Osteocyte (in vitro differentiated cells): Measurements from ENCODE around the gene SMG9. TPM values are rescaled to one million over a fixed set of nuclear protein-coding genes. Genes with fewer than 3 reads are reported as not detected.

Experiments
- DNase-seq: peaks from one replicate; pipeline ENCODE4 v3.0.0; 2021; ENCODE audit warnings: mixed read lengths; ENCODE audit not compliant: unreplicated experiment; ENCODE audit errors: extremely low spot score
- H3K27ac Mint-ChIP-seq: one replicate; pipeline ENCODE4 v1.8.0; 2021; ENCODE audit warnings: mild to moderate bottlenecking, mixed read lengths; ENCODE audit not compliant: unreplicated experiment
- H3K27me3 Mint-ChIP-seq: one replicate; pipeline ENCODE4 v1.8.0; 2021; ENCODE audit warnings: mixed read lengths; ENCODE audit not compliant: unreplicated experiment
- H3K36me3 Mint-ChIP-seq: one replicate; pipeline ENCODE4 v1.8.0; 2021; ENCODE audit warnings: mixed read lengths; ENCODE audit not compliant: unreplicated experiment
- H3K4me1 Mint-ChIP-seq: one replicate; pipeline ENCODE4 v1.8.0; 2021; ENCODE audit warnings: mixed read lengths; ENCODE audit not compliant: unreplicated experiment
- H3K4me3 Mint-ChIP-seq: one replicate; pipeline ENCODE4 v1.8.0; 2021; ENCODE audit warnings: mild to moderate bottlenecking, moderate library complexity, mixed read lengths; ENCODE audit not compliant: unreplicated experiment
- H3K9me3 Mint-ChIP-seq: one replicate; pipeline ENCODE4 v1.8.0; 2021; ENCODE audit warnings: mixed read lengths; ENCODE audit not compliant: unreplicated experiment
- CTCF ChIP-seq: fragments of 200-600 bp; sonication (generic); IDR thresholded peaks from 2 replicates; pipeline ENCODE4 v1.5.0; 2021; ENCODE audit warnings: antibody characterized with exemption, mild to moderate bottlenecking, moderate library complexity
- total RNA-seq: library from RNA; stranded (reverse); gene quantifications from 2 replicates; pipeline ENCODE4 v1.2.1, GENCODE V29; 2021

SMG9 gene
- total RNA-seq, 1 donor from 2014 or later, result 71.0 TPM

DNA sequence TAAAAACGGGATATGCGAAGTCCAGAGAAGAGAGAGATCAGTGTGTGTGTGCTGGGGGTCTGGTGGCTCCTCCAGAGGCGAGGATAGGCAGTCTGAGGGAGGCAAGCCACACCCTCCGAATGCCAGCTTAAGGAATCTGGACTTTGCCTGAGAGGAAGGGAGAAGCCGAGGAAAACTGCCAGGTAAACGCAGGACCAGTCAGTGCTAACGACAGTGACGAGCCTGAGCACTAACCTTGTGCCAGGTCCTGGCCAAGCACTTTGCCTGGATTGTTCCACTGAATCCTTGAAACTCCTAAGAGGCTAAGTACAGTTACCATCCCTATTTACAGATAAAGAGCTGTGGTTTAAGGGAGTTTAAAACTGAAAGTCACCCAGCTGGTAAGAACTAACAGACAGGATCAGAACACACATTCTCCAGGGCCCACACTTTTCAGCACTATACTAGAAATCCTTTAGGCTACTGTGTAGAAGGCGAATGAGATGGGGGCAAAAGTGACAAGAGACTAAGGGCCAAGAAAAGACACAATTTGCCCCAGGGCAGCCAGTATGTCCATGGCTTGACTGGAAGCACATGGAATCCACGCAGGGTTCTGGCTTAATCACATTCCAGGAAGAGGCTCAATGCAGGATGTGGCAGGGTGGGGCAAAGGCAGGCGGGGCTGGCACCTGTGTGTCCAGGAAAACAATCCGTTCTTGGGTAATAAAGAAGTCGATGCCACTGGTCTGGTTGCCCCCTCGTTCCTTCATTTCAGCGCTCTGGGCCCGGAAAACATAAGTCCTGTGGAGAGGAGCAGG is 15.1 kb downstream of the SMG9 start:
- peaks cover 55% of the 10 kb centered on the region for H3K36me3 Mint-ChIP-seq
- no peak for DNase-seq

GRCh38 chr19:43738780-43739211 is 16.0 kb downstream of the SMG9 start:
- no peak for TF ChIP-seq CTCF
- H3K4me1 Mint-ChIP-seq, result peaks cover 22% of the 10 kb centered on the region
- no peak overlapping the region for H3K4me3 Mint-ChIP-seq
- H3K27ac Mint-ChIP-seq, result peak overlapping the region; percentile 1
- H3K27me3 Mint-ChIP-seq, result no peaks in the 10 kb centered on the region
- no peak for DNase-seq
- H3K36me3 Mint-ChIP-seq, result peaks cover 48% of the 10 kb centered on the region
- H3K9me3 Mint-ChIP-seq, result no peaks in the 10 kb centered on the region

More for the DNA sequence above, 15.1 kb downstream of the SMG9 start:
- H3K9me3 Mint-ChIP-seq, result no peaks in the 10 kb centered on the region
- H3K4me1 Mint-ChIP-seq, result peaks cover 22% of the 10 kb centered on the region
- H3K27me3 Mint-ChIP-seq, result no peaks in the 10 kb centered on the region
- H3K4me3 Mint-ChIP-seq, result no peak overlapping the region
- no peak for TF ChIP-seq CTCF
- peak overlapping the region; percentile 1 for H3K27ac Mint-ChIP-seq

- Mint-ChIP-seq H3K4me1 (peaks cover 38% of the 10 kb centered on the region), H3K4me3 (no peak overlapping the region), H3K9me3 (no peaks in the 10 kb centered on the region), H3K27ac (peak overlapping the region; percentile 61), H3K36me3 (peaks cover 55% of the 10 kb centered on the region), H3K27me3 (no peaks in the 10 kb centered on the region)
- DNase-seq, result no peak
- TF ChIP-seq CTCF, result no peak
Measured at GRCh38 chr19:43735957-43736356, 18.8 kb downstream of the SMG9 start.

DNA sequence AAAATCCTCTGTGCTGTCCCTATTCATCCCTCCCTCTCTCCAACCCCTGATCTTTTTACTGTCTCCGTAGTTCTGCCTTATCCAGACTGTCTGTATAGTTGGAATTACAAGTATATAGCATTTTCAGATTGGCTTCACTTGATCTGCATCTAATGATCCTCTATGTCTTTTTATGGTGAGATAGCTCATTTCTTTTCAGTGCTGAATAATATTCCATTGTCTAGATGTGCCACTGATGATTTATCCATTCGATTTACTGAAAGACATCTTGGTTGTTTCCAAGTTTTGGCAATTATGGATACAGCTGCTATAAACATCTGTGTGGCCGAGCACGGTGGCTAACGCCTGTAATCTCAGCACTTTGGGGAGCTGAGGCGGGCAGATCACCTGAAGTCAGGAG is 19.7 kb downstream of the SMG9 start:
- H3K27ac Mint-ChIP-seq, result no peak overlapping the region
- H3K36me3 Mint-ChIP-seq, result peaks cover 50% of the 10 kb centered on the region
- no peak for DNase-seq
- no peaks in the 10 kb centered on the region for H3K9me3 Mint-ChIP-seq
- no peak overlapping the region for H3K4me3 Mint-ChIP-seq
- peaks cover 43% of the 10 kb centered on the region for H3K4me1 Mint-ChIP-seq
- no peaks in the 10 kb centered on the region for H3K27me3 Mint-ChIP-seq
- TF ChIP-seq CTCF, result no peak

DNA sequence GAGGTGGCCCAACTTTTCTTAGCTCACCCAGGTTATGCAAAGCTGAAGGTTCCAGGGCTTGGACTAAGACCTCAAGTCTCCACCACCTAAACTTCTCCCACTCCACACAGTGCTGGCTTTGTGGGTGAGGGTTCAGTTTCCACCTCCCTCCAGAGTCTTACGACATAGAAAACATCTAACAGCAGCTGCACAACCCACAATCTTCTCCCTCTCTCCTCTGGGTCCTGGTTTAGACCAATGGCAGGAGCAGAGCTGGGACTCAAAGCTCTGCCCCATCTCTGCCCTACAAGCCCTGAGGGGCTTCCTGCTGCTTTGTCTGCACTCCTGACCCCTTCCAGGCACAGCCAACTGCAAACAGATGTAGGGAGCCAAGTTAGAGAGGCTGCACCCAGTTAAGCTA is 22.9 kb downstream of the SMG9 start:
- Mint-ChIP-seq H3K27ac (peak overlapping the region; percentile 84), H3K27me3 (no peaks in the 10 kb centered on the region), H3K36me3 (peaks cover 39% of the 10 kb centered on the region), H3K4me3 (peak overlapping the region; percentile 48), H3K9me3 (no peaks in the 10 kb centered on the region), H3K4me1 (peaks cover 45% of the 10 kb centered on the region)
- no peak for TF ChIP-seq CTCF
- DNase-seq, result no peak
